ENCODE results near the gene CD200.
A peak's percentile ranks its signal among the peaks of the same experiment; 100 is the strongest.

Gene CD200

DNA sequence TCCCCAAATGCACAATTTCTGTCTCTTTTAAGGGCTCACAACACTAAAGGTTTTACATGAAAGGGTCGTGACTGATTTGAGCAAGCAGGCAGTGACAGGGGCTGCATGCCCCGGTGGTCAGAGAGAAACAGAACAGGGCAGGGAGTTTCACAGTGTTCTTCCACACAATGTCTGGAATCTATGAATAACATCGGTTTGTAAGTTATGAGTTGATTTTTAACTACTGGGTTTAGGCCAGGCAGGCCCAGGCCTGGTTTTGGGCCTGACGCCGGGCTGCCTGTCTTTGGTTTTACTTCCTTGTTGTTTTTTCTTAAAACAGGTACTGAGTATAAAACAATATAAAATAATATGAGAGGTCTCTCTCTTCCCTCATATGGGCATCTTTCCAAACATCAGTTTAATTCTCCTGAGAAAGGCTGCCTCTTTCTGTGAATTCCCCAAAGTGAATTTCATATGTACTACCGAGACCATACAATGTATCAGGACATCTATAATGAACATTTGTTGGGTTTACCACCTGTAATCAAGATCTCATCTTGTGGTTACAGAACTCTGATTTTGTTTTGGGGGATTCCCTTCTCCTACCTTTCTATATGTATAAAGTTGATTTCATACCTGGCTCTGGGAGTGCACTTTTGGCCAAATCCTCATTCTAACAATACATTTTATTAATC, 74.4 kb downstream of the CD200 start:
- no peaks in the 10 kb centered on the region for H3K27me3 ChIP-seq (ENCODE audit: insufficient read depth, low read length)
- H3K9me3 ChIP-seq (ENCODE audit: low read length), result no peaks in the 10 kb centered on the region
- H2AFZ ChIP-seq (ENCODE audit: low read depth, low read length), result peak overlapping the region; percentile 57
- H3K36me3 ChIP-seq (ENCODE audit: insufficient read depth, low read length), result no peaks in the 10 kb centered on the region
- H3K4me3 ChIP-seq (ENCODE audit: low read length), result no peak overlapping the region
- H3K4me1 ChIP-seq (ENCODE audit: insufficient read depth, low read length), result peaks cover 6% of the 10 kb centered on the region

DNA sequence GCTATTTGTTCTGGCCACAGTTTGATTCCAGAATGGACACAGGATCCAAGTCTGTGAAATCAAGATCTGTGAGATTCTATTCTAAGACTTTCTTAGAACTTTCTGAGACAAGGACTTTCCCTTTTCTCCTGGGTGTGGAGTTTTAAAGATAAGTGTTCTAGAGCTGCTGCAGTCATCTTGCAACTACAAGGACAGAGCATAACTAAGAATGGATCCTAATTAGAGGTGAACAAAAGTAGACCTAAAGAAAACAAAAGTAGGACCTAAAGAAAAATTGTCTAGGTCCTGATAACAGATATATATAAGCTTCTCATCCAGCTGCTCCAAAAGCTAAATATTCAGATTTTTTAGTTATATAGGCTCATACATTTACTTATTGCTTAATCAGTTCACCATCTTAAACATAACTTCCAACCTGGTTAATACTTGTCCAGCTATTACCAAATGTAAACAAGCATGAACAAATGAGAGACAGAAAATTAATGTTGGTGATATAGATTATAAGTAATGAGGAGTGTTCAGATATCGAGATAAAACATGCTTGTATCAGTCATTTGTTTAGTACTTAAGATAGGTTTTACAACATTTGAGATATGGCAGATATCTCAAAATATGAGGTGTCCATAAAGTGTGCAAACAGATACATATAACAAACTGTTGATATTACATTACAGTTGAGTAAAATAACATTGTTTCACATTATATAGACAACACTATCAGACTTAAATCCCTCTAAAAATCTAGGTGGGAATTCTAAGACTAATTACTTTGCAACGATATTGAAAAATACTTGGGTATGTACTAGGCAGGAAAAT, 75.1 kb downstream of the CD200 start:
- H3K4me3 ChIP-seq (ENCODE audit: low read length), result no peak overlapping the region

GRCh38 chr3:112409041-112409440, 76.1 kb downstream of the CD200 start:
- no peak overlapping the region for H3K4me3 ChIP-seq (ENCODE audit: low read length)
- no peaks in the 10 kb centered on the region for H3K27me3 ChIP-seq (ENCODE audit: insufficient read depth, low read length)
- no peak overlapping the region for H2AFZ ChIP-seq (ENCODE audit: low read depth, low read length)
- H3K36me3 ChIP-seq (ENCODE audit: insufficient read depth, low read length), result no peaks in the 10 kb centered on the region
- H3K4me1 ChIP-seq (ENCODE audit: insufficient read depth, low read length), result peaks cover 6% of the 10 kb centered on the region
- no peaks in the 10 kb centered on the region for H3K9me3 ChIP-seq (ENCODE audit: low read length)

More for the DNA sequence above, 75.1 kb downstream of the CD200 start:
- H2AFZ ChIP-seq (ENCODE audit: low read depth, low read length), result peak overlapping the region; percentile 57
- H3K27me3 ChIP-seq (ENCODE audit: insufficient read depth, low read length), result no peaks in the 10 kb centered on the region
- H3K36me3 ChIP-seq (ENCODE audit: insufficient read depth, low read length), result no peaks in the 10 kb centered on the region
- H3K4me1 ChIP-seq (ENCODE audit: insufficient read depth, low read length), result peaks cover 6% of the 10 kb centered on the region
- no peaks in the 10 kb centered on the region for H3K9me3 ChIP-seq (ENCODE audit: low read length)

DNA sequence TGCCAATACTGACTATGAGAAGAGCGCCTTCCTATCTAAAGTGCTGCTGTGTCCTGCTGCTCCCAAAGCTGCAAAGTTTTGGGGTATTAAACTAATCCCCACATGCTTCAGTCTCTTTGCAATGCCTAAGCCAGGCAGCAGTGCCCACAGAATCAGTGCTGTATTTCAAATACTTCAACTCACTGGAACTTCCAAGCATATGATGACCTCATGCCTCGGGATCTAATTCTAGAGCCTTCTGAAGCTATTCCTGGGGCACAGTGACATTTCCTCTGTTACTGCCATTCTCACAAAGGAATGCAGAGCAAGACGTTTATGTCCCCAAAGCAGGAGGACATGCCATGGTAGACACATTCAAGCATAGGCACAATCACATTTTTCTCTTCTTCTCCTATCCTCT, 78.5 kb downstream of the CD200 start:
- H2AFZ ChIP-seq (ENCODE audit: low read depth, low read length), result no peak overlapping the region
- no peaks in the 10 kb centered on the region for H3K27me3 ChIP-seq (ENCODE audit: insufficient read depth, low read length)
- H3K4me3 ChIP-seq (ENCODE audit: low read length), result no peak overlapping the region
- H3K4me1 ChIP-seq (ENCODE audit: insufficient read depth, low read length), result peaks cover 6% of the 10 kb centered on the region
- H3K36me3 ChIP-seq (ENCODE audit: insufficient read depth, low read length), result no peaks in the 10 kb centered on the region
- H3K9me3 ChIP-seq (ENCODE audit: low read length), result no peaks in the 10 kb centered on the region
